K562 (cell line): ENCODE data around the gene COL6A1. TPM values are rescaled to one million over a fixed set of nuclear protein-coding genes. Genes with fewer than 3 reads are reported as not detected.
A peak's percentile ranks its signal among the peaks of the same experiment; 100 is the strongest.

Source experiments
- ATAC-seq: fragments of 200-7000 bp; cut with Tn5 transposase; 3 replicates; pipeline ENCODE4 v1.9.1; 2020; ENCODE audit warnings: moderate library complexity
- BruUV-seq: library from RNA; stranded (reverse); fragments of 400-500 nt; replicated peaks from 2 replicates; lab custom pipeline; 2021; lab: Mats Ljungman, UMichigan
- CTCF ChIA-PET: fragments of 300-600 bp; formaldehyde crosslinking; extraction: SDS; loops from one replicate; lab custom pipeline; 2021; ENCODE audit warnings: low intra/inter-chr PET ratio; lab: Yijun Ruan, JAX
- POLR2A ChIA-PET: fragments of 300-600, 350-650 bp; sonication (Branson Sonifier 250); formaldehyde crosslinking; extraction: SDS; loops from one replicate; lab custom pipeline; 2021; ENCODE audit warnings: antibody characterized with exemption, inconsistent platforms; lab: Yijun Ruan, JAX
- DNase-seq, 4 experiments: peaks; one replicate each; pipeline versions ENCODE4 v3.0.0 to v3.0.0-alpha.2; 2011 to 2018; ENCODE audit warnings: low spot score in 3 of 4, mixed read lengths in 3 of 4; ENCODE audit errors: extremely low read depth in 1 of 4
- FAIRE-seq: peaks from 2 replicates; lab custom pipeline; 2011; peaks lifted over from hg19 to GRCh38; lab: Jason Lieb, UNC
- H2AFZ ChIP-seq: 2 replicates; pipeline ENCODE4 v1.6.0; 2011; ENCODE audit warnings: low read depth, low read length, control low read depth, inconsistent platforms
- H3K27ac ChIP-seq: fragments of 200-600 bp; 3 replicates; pipeline ENCODE4 v1.8.0; 2011; ENCODE audit warnings: low read depth, mild to moderate bottlenecking, control low read depth, inconsistent platforms, low read length, moderate library complexity, mixed read lengths; ENCODE audit errors: extremely low read depth
- H3K27me3 ChIP-seq, 2 experiments: fragments of 300-600 bp in 1 of 2; 2 replicates in 1 of 2; 3 replicates in 1 of 2; pipeline versions ENCODE4 v1.6.0 to v1.8.0; 2011; ENCODE audit warnings: inconsistent platforms in 2 of 2, low read length in 2 of 2, mild to moderate bottlenecking in 1 of 2, mixed read lengths in 1 of 2, moderate library complexity in 1 of 2; ENCODE audit not compliant: control insufficient read depth in 2 of 2, insufficient read depth in 2 of 2
- H3K36me3 ChIP-seq: fragments of 300-600 bp; 3 replicates; pipeline ENCODE4 v1.8.0; 2011; ENCODE audit warnings: mild to moderate bottlenecking, low read length, inconsistent platforms; ENCODE audit not compliant: control insufficient read depth, insufficient read depth
- H3K4me1 ChIP-seq, 2 experiments: fragments of 200-600 bp in 1 of 2; replicated peaks in 1 of 2; 2 replicates in 1 of 2; 3 replicates in 1 of 2; pipeline versions ENCODE4 v1.5.1 to v1.8.0; 2011; ENCODE audit warnings: inconsistent platforms in 2 of 2, low read length in 2 of 2, mild to moderate bottlenecking in 1 of 2, mixed read lengths in 1 of 2, moderate library complexity in 1 of 2; ENCODE audit not compliant: control insufficient read depth in 2 of 2, insufficient read depth in 2 of 2
- H3K4me2 ChIP-seq: 2 replicates; pipeline ENCODE4 v1.6.1; 2011; ENCODE audit warnings: low read length, control low read depth, inconsistent platforms, mixed read lengths; ENCODE audit not compliant: insufficient read depth
- H3K4me3 ChIP-seq: fragments of 200-600 bp; sonication (generic), shearing (Covaris generic); 2 replicates; pipeline ENCODE4 v1.5.1; 2016; ENCODE audit warnings: control low read depth, inconsistent platforms
- H3K79me2 ChIP-seq: fragments of 200-600 bp; 3 replicates; pipeline ENCODE4 v1.8.0; 2011; ENCODE audit warnings: low read length, inconsistent platforms; ENCODE audit not compliant: control insufficient read depth, insufficient read depth
- H3K9ac ChIP-seq, 2 experiments: 2 replicates each; pipeline versions ENCODE4 v1.6.0 to v1.6.1; 2011; ENCODE audit warnings: low read depth in 2 of 2, low read length in 2 of 2, control low read depth in 1 of 2, inconsistent platforms in 1 of 2, mild to moderate bottlenecking in 1 of 2, mixed read lengths in 1 of 2; ENCODE audit not compliant: insufficient read depth in 1 of 2
- H3K9me1 ChIP-seq: one replicate; pipeline ENCODE4 v1.6.0; 2011; ENCODE audit warnings: inconsistent platforms, mild to moderate bottlenecking, low read length, moderate library complexity; ENCODE audit not compliant: control insufficient read depth, insufficient read depth
- H3K9me3 ChIP-seq: replicated peaks from 2 replicates; pipeline ENCODE4 v1.5.1; 2011; ENCODE audit warnings: low read depth, low read length, inconsistent platforms; ENCODE audit not compliant: control insufficient read depth, insufficient read depth
- H4K20me1 ChIP-seq: replicated peaks from 2 replicates; pipeline ENCODE4 v1.6.1; 2011; ENCODE audit warnings: low read length, inconsistent platforms, mixed read lengths; ENCODE audit not compliant: control insufficient read depth, insufficient read depth
- EP300 ChIP-seq: IDR thresholded peaks from 2 replicates; pipeline ENCODE4 v1.6.1; 2012; ENCODE audit warnings: low read length, improper control_type of control experiment
- FOXA3 ChIP-seq, 2 experiments: fragments of 450-650 bp in 1 of 2; sonication (generic) in 1 of 2; formaldehyde crosslinking; IDR thresholded peaks in 1 of 2; conservative IDR thresholded peaks in 1 of 2; 2 replicates each; pipeline versions ENCODE4 v1.4.0 to v1.8.0; 2020 to 2022; ENCODE audit warnings: mild to moderate bottlenecking in 2 of 2, missing genetic modification reagents in 1 of 2
- ILF3 ChIP-seq: fragments of 450-650 bp; IDR thresholded peaks from 2 replicates; pipeline ENCODE4 v1.6.1; 2018; ENCODE audit warnings: antibody characterized with exemption, mild to moderate bottlenecking, moderate library complexity, borderline replicate concordance
- JUND ChIP-seq, 2 experiments: IDR thresholded peaks; 2 replicates in 1 of 2; 3 replicates in 1 of 2; pipeline ENCODE4 v1.6.1; 2011; ENCODE audit warnings: borderline replicate concordance in 2 of 2, low read depth in 2 of 2, low read length in 2 of 2, improper control_type of control experiment in 1 of 2, missing biosample characterization in 1 of 2, missing genetic modification characterization in 1 of 2, missing genetic modification reagents in 1 of 2
- MCM3 ChIP-seq: fragments of 450-650 bp; IDR thresholded peaks from 2 replicates; pipeline ENCODE4 v1.6.1; 2016
- MCM7 ChIP-seq, 2 experiments: fragments of 450-650 bp; IDR thresholded peaks; 2 replicates each; pipeline ENCODE4 v1.6.1; 2016 to 2018
- MECOM ChIP-seq: fragments of 250-450 bp; sonication (Bioruptor Pico); IDR thresholded peaks from 2 replicates; pipeline ENCODE4 v1.8.0; 2022; ENCODE audit warnings: inconsistent platforms
- MEF2A ChIP-seq: IDR thresholded peaks from 2 replicates; pipeline ENCODE4 v1.6.1; 2011; ENCODE audit warnings: low read depth, mild to moderate bottlenecking, low read length, moderate library complexity; ENCODE audit not compliant: control insufficient read depth
- NELFE ChIP-seq: IDR thresholded peaks from 2 replicates; pipeline ENCODE4 v1.6.1; 2011; ENCODE audit warnings: mild to moderate bottlenecking; ENCODE audit not compliant: insufficient read depth, insufficient read length
- TRIM28 ChIP-seq: fragments of 450-650 bp; IDR thresholded peaks from 2 replicates; pipeline ENCODE4 v1.6.1; 2017
- ZNF696 ChIP-seq: fragments of 250-450 bp; sonication (Bioruptor Pico); conservative IDR thresholded peaks from 2 replicates; pipeline ENCODE4 v1.4.0; 2020; ENCODE audit warnings: mild to moderate bottlenecking, moderate library complexity
- WGBS: fragments of 100-300 bp; shearing (Covaris generic); methylation state at CpG from one replicate; pipeline ENCODE4 v1.1.6; 2016; ENCODE audit warnings: low coverage, mixed read lengths; ENCODE audit not compliant: insufficient coverage; ENCODE audit errors: missing lambda C conversion rate; 5-methylcytosine and 5-hydroxymethylcytosine counted together
- in situ Hi-C: fragments of 300-500 bp; cut with MboI; formaldehyde crosslinking; loops from 4 replicates; pipeline ENCODE4 v1.15.0; 2018; ENCODE audit warnings: inconsistent platforms, mixed read lengths
- intact Hi-C: fragments of 100-400 bp; cut with micrococcal nuclease; formaldehyde crosslinking; loops from 2 replicates; pipeline ENCODE4 v1.14.2; 2022
- polyA plus RNA-seq, 8 experiments: library from polyadenylated mRNA; depleted of rRNA in 4 of 8; stranded (reverse) in 5 of 8; unstranded in 3 of 8; fragments of >200 nt; fragmentation: Nextera tagmentation in 2 of 8; fragmentation: Illumina TruSeq in 1 of 8; extraction: Ambion mirVana in 2 of 8; extraction: Trizol in 1 of 8; gene quantifications; 2 replicates each; pipeline versions ENCODE4 v1.2.1 to v1.2.3, GENCODE V29; 2011 to 2014; ENCODE audit warnings: inconsistent platforms in 1 of 8, missing spikeins in 1 of 8
- total RNA-seq, 7 experiments: library from RNA; depleted of rRNA in 6 of 7; stranded (reverse); fragments of >200 nt in 6 of 7; fragmentation: Illumina TruSeq in 2 of 7; extraction: Trizol in 2 of 7; gene quantifications; 2 replicates each; pipeline versions ENCODE4 v1.2.1 to v1.2.3, GENCODE V29; 2011 to 2021; ENCODE audit warnings: low replicate concordance in 1 of 7
- TF ChIP-seq, protein P1 (sequence below): fragments of 450-650 bp; IDR thresholded peaks from 2 replicates; pipeline ENCODE4 v1.6.1; 2018; ENCODE audit not compliant: partially characterized antibody
- TF ChIP-seq, protein P2 (sequence below): fragments of 450-650 bp; IDR thresholded peaks from 2 replicates; pipeline ENCODE4 v1.6.1; 2017; ENCODE audit warnings: mild to moderate bottlenecking, moderate library complexity
- TF ChIP-seq, protein P3 (sequence below): sonication (generic); formaldehyde crosslinking; IDR thresholded peaks from 2 replicates; pipeline ENCODE4 v1.8.0; 2022; ENCODE audit warnings: missing genetic modification reagents, mild to moderate bottlenecking, borderline replicate concordance

Gene COL6A1
- total and polyA plus RNA-seq, 9 of the 15 experiments (the other 6 are each of a cell fraction or from before 2014, with no cell fraction given): 0.07 to 1.3 (median 0.14) TPM; not detected in 3

DNA sequence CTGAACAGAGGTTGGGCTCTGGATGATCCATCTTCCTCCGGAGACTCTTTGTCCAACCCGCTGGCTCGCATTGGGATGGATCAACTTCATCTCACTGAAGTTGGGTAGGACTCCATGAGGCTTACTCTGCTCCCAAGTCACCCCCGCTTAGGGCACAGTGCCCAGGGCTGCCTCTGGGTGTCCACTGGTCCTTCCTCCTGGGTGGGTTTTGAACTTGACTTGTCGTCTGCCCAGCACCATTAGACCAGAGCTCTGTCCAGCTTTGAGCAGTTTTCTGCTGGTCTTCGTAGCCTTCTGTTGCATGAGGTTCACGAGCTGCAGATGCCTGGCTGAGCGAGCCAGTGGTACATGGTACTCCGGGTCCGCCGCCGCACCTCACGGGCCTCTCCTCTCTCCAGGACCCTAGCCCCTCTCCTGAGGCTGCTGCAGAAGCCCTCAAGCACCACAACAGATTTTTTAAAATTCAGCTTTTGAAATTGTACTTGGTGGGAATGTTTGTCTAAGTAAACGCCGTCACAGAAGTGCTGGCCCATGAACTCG is 33.8 kb upstream of the COL6A1 start (continued):
- TF ChIP-seq JUND (IDR thresholded peaks at IDR 0.05; ENCODE audit: borderline replicate concordance, low read depth, low read length) (no peak), JUND (tag; IDR thresholded peaks at IDR 0.05; ENCODE audit: borderline replicate concordance, low read depth, low read length) (no peak)
- TF ChIP-seq, protein P1, sequence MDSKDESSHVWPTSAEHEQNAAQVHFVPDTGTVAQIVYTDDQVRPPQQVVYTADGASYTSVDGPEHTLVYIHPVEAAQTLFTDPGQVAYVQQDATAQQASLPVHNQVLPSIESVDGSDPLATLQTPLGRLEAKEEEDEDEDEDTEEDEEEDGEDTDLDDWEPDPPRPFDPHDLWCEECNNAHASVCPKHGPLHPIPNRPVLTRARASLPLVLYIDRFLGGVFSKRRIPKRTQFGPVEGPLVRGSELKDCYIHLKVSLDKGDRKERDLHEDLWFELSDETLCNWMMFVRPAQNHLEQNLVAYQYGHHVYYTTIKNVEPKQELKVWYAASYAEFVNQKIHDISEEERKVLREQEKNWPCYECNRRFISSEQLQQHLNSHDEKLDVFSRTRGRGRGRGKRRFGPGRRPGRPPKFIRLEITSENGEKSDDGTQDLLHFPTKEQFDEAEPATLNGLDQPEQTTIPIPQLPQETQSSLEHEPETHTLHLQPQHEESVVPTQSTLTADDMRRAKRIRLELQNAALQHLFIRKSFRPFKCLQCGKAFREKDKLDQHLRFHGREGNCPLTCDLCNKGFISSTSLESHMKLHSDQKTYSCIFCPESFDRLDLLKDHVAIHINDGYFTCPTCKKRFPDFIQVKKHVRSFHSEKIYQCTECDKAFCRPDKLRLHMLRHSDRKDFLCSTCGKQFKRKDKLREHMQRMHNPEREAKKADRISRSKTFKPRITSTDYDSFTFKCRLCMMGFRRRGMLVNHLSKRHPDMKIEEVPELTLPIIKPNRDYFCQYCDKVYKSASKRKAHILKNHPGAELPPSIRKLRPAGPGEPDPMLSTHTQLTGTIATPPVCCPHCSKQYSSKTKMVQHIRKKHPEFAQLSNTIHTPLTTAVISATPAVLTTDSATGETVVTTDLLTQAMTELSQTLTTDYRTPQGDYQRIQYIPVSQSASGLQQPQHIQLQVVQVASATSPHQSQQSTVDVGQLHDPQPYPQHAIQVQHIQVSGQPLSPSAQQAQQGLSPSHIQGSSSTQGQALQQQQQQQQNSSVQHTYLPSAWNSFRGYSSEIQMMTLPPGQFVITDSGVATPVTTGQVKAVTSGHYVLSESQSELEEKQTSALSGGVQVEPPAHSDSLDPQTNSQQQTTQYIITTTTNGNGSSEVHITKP: no peak

DNA sequence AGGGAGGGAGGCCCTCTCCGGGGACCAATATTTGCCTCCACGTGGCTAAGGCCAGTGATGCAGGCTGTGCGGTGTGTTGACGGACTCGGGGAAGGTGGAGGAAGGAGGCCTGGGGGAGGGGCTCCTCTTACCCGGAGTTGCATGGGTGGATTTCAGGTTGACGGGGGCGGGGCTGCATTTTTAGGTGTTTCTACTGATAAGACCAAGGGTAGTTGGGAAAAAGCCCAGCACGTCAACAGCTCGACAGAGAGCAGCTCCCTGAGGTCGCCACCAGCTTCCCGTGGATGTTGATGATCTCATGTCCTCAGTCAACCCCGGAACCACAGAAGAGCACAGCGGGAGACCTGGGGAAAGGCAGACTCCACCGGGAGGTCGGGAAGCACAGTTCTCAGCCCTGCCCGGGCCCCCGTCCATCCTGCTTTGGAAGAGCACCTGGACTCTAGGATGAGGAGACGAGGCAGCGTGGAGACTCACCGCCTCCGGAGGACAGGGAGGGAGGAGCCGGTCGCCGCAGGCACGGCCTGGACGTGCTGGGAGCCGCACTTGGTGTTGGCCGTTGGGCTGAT is 32.9 kb upstream of the COL6A1 start:
- peaks cover 65 to 85% of the 10 kb centered on the region in 2 experiments for H3K27me3 ChIP-seq
- no peaks in the 10 kb centered on the region; the same call in 1 of the 2 replicates for H3K9me3 ChIP-seq
- H4K20me1 ChIP-seq: peaks cover 5% of the 10 kb centered on the region
- DNase-seq: peak; percentile 51 to 79 (median 66)
- in situ Hi-C loops: no loop called here
- H3K9ac ChIP-seq: peak overlapping the region in 1 of 2 experiments; percentile 81; a peak in 2 of 4 replicates
- peak; percentile 88 for ATAC-seq
- H3K4me2 ChIP-seq: peak overlapping the region; percentile 55
- FAIRE-seq: peak; percentile 23
- intact Hi-C loops: no loop called here
- under 1% methylated on average over 27 of the region's 29 CpGs for WGBS
- H3K79me2 ChIP-seq: no peaks in the 10 kb centered on the region
- CTCF ChIA-PET: no interaction called here
- H3K27ac ChIP-seq: no peak overlapping the region
- peaks cover 8 to 27% of the 10 kb centered on the region in 2 experiments; a peak in 4 of 5 replicates for H3K4me1 ChIP-seq
- H3K9me1 ChIP-seq: no peaks in the 10 kb centered on the region
- no peak overlapping the region for H3K4me3 ChIP-seq
- H3K36me3 ChIP-seq: no peaks in the 10 kb centered on the region
- H2AFZ ChIP-seq: peak overlapping the region; percentile 61; the same call in 1 of the 2 replicates
- POLR2A ChIA-PET: interaction anchor here (0.7 to 1.8 kb wide), 4 partner anchors 12 to 375 kb away, joined by 3 to 6 read pairs (median 3); partner anchors contain the start of genes C21orf58 and PCNT
- BruUV-seq: no TSS peak
- no peak for TF ChIP-seq ILF3
- no peak for TF ChIP-seq MCM3
- no peak for TF ChIP-seq TRIM28
- TF ChIP-seq, protein P2, sequence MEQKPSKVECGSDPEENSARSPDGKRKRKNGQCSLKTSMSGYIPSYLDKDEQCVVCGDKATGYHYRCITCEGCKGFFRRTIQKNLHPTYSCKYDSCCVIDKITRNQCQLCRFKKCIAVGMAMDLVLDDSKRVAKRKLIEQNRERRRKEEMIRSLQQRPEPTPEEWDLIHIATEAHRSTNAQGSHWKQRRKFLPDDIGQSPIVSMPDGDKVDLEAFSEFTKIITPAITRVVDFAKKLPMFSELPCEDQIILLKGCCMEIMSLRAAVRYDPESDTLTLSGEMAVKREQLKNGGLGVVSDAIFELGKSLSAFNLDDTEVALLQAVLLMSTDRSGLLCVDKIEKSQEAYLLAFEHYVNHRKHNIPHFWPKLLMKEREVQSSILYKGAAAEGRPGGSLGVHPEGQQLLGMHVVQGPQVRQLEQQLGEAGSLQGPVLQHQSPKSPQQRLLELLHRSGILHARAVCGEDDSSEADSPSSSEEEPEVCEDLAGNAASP: peak; percentile 73
- TF ChIP-seq, protein P3, sequence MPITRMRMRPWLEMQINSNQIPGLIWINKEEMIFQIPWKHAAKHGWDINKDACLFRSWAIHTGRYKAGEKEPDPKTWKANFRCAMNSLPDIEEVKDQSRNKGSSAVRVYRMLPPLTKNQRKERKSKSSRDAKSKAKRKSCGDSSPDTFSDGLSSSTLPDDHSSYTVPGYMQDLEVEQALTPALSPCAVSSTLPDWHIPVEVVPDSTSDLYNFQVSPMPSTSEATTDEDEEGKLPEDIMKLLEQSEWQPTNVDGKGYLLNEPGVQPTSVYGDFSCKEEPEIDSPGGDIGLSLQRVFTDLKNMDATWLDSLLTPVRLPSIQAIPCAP (CRISPR knock-in tag): no peak
- no peak for TF ChIP-seq FOXA3 (CRISPR knock-in tag; conservative IDR thresholded peaks at IDR 0.05 in 1 of 2, IDR thresholded peaks at IDR 0.05 in 1 of 2)
- TF ChIP-seq MEF2A: no peak
- no peak for TF ChIP-seq MCM7 (IDR thresholded peaks at IDR 0.05)
- no peak for TF ChIP-seq NELFE
- no peak for TF ChIP-seq ZNF696
- TF ChIP-seq MECOM (CRISPR knock-in tag): no peak
- peak; percentile 65; the same call in 1 of the 2 replicates for TF ChIP-seq EP300
